ENCODE results near the gene BOD1. TPM values are rescaled to one million over a fixed set of nuclear protein-coding genes. Genes with fewer than 3 reads are reported as not detected.

Gene BOD1
- total RNA-seq, 1 donor from 2014 or later, result 144 TPM

DNA sequence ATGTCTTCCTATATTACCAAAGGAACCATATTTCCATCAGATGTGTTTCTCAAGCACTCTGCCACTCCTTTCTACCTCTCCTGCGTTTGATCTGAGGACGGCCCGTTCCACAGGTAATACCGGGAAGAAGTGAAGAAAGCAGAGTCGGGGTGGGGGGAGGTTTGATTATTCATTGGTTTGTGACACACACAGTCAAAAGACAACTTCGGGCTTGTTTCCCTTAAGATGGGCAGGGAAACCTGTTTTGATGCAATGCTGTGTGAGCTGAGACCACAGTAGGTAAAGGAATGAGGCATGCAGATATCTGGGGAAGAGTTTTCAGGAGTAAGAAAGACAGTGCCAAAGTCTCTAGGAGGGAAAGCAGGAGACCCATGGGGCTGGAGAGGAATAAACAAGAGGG lies 54.0 kb downstream of the BOD1 start:
- Histone ChIP-seq H3K36me3 (no peaks in the 10 kb centered on the region), H3K27ac (no peak overlapping the region), H2AFZ (replicated peaks) (no peak overlapping the region), H3K9ac (no peak overlapping the region), H3K79me2 (ENCODE audit: low read depth) (no peaks in the 10 kb centered on the region), H3K9me3 (ENCODE audit: low read depth) (peaks cover 3% of the 10 kb centered on the region), H3K27me3 (no peaks in the 10 kb centered on the region), H3K4me3 (no peak overlapping the region), H3F3A (ENCODE audit: low read depth) (peaks cover 4% of the 10 kb centered on the region), H4K20me1 (ENCODE audit: low read depth) (no peaks in the 10 kb centered on the region), H3K4me2 (no peak overlapping the region), H3K4me1 (peaks cover 3% of the 10 kb centered on the region)
- no peaks in the 10 kb centered on the region for H3K36me3 Mint-ChIP-seq
- peaks cover 2% of the 10 kb centered on the region for H3K27me3 Mint-ChIP-seq (ENCODE audit: insufficient read depth, low read depth)
- peaks cover 1% of the 10 kb centered on the region for H3K4me1 Mint-ChIP-seq
- no peak for TF ChIP-seq EZH2phosphoT487 (IDR thresholded peaks at IDR 0.05)
- no peak for TF ChIP-seq EZH2 (IDR thresholded peaks at IDR 0.05)
- TF ChIP-seq CTCF (IDR thresholded peaks at IDR 0.05), result no peak
- peaks cover 17% of the 10 kb centered on the region for H3K9me3 Mint-ChIP-seq
- DNase-seq (ENCODE audit: low spot score), result no peak
- H3K27ac Mint-ChIP-seq, result no peak overlapping the region
- H3K4me3 Mint-ChIP-seq, result no peak overlapping the region

All from neural progenitor cell (in vitro differentiated cells).